GM19025 (cell line): Measurements from ENCODE around the gene PNKD.

Experiments
- ATAC-seq: cut with Tn5 transposase; IDR thresholded peaks from one replicate; pipeline ENCODE4 v1.9.1; 2021; ENCODE audit warnings: mild to moderate bottlenecking, low read depth, moderate library complexity; ENCODE audit not compliant: unreplicated experiment

PNKD gene

GRCh38 chr2:218394298-218395089 lies 124.2 kb downstream of the PNKD start:
- no peak for ATAC-seq

- ATAC-seq, result no peak
These were observed 124.7 kb downstream of the PNKD start for GRCh38 chr2:218395090-218395444.

DNA sequence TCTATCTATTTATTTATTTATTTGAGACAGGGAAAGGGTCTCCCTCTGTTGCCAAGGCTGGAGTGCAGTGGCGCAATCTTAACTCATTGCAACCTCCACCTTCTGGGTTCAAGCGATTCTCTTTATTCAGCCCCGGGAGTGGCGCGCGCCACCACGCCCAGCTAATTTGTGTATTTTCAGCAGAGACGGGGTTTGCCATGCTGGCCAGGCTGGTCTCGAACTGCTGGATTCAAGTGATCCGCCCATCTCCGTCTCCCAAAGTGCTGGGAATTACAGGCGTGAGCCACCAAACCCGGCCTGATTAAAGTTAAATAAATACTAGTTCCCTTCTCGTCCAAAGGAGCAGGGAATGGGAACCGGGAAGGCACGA lies 125.1 kb downstream of the PNKD start:
- ATAC-seq, result no peak

GRCh38 chr2:218395826-218396687 lies 125.7 kb downstream of the PNKD start:
- peak; percentile 47 for ATAC-seq
